WTC11 (cell line): ENCODE results near the gene SELENON.

Experiments used
- CTCF ChIP-seq: fragments of 200-600 bp; IDR thresholded peaks from 2 replicates; pipeline ENCODE4 v1.8.0; 2022; ENCODE audit warnings: antibody characterized with exemption
- SMAD4 ChIP-seq: sonication (generic); formaldehyde crosslinking; IDR thresholded peaks from 2 replicates; pipeline ENCODE4 v1.8.0; 2022; ENCODE audit warnings: mild to moderate bottlenecking, missing genetic modification reagents
- TEAD4 ChIP-seq: sonication (generic); formaldehyde crosslinking; IDR thresholded peaks from 2 replicates; pipeline ENCODE4 v1.8.0; 2022; ENCODE audit warnings: mild to moderate bottlenecking, missing genetic modification reagents
- TF ChIP-seq, protein P1 (sequence below): sonication (generic); formaldehyde crosslinking; IDR thresholded peaks from 2 replicates; pipeline ENCODE4 v1.8.0; 2023; ENCODE audit warnings: missing genetic modification reagents

DNA sequence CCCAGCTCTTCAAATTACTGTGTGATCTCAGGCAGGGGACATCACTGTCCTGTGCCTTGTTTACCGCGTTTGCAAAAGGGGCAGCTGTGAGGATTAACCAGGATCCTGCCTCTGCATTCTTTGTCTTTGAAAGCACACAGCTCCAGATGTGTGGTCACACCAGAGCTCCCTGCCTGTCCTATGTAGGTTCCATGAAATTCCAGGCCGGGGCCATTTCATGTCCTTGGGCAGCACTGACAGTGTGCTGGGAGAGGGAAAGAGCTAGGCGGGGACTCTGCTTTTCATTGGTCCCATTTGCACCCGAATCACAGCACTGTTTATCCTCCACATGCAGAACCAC is 42.2 kb upstream of the SELENON start:
- TF ChIP-seq CTCF (no peak), SMAD4 (CRISPR knock-in tag) (no peak), TEAD4 (CRISPR knock-in tag) (no peak)
- TF ChIP-seq, protein P1, sequence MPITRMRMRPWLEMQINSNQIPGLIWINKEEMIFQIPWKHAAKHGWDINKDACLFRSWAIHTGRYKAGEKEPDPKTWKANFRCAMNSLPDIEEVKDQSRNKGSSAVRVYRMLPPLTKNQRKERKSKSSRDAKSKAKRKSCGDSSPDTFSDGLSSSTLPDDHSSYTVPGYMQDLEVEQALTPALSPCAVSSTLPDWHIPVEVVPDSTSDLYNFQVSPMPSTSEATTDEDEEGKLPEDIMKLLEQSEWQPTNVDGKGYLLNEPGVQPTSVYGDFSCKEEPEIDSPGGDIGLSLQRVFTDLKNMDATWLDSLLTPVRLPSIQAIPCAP (CRISPR knock-in tag): no peak
